ENCODE measurements around the gene AIF1L.

GRCh38 chr9:131097126-131097947 lies 1.0 kb downstream of the AIF1L start:
- TF ChIP-seq, protein P1, sequence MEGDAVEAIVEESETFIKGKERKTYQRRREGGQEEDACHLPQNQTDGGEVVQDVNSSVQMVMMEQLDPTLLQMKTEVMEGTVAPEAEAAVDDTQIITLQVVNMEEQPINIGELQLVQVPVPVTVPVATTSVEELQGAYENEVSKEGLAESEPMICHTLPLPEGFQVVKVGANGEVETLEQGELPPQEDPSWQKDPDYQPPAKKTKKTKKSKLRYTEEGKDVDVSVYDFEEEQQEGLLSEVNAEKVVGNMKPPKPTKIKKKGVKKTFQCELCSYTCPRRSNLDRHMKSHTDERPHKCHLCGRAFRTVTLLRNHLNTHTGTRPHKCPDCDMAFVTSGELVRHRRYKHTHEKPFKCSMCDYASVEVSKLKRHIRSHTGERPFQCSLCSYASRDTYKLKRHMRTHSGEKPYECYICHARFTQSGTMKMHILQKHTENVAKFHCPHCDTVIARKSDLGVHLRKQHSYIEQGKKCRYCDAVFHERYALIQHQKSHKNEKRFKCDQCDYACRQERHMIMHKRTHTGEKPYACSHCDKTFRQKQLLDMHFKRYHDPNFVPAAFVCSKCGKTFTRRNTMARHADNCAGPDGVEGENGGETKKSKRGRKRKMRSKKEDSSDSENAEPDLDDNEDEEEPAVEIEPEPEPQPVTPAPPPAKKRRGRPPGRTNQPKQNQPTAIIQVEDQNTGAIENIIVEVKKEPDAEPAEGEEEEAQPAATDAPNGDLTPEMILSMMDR (IDR thresholded peaks at IDR 0.05; ENCODE audit: low read depth, low read length, missing input control), result no peak
- TF ChIP-seq NR2F2 (IDR thresholded peaks at IDR 0.05) (no peak), TAF1 (conservative IDR thresholded peaks at IDR 0.05) (no peak), EGR1 (IDR thresholded peaks at IDR 0.05; ENCODE audit: low read depth in 2 of 2) (no peak), RAD21 (IDR thresholded peaks at IDR 0.05) (no peak), YY1 (IDR thresholded peaks at IDR 0.05) (no peak), JUND (IDR thresholded peaks at IDR 0.05) (no peak), GABPA (IDR thresholded peaks at IDR 0.05 in 1 of 2, conservative IDR thresholded peaks at IDR 0.05 in 1 of 2) (no peak), REST (IDR thresholded peaks at IDR 0.05) (no peak), SP1 (IDR thresholded peaks at IDR 0.05) (no peak)
- TF ChIP-seq, protein P2, sequence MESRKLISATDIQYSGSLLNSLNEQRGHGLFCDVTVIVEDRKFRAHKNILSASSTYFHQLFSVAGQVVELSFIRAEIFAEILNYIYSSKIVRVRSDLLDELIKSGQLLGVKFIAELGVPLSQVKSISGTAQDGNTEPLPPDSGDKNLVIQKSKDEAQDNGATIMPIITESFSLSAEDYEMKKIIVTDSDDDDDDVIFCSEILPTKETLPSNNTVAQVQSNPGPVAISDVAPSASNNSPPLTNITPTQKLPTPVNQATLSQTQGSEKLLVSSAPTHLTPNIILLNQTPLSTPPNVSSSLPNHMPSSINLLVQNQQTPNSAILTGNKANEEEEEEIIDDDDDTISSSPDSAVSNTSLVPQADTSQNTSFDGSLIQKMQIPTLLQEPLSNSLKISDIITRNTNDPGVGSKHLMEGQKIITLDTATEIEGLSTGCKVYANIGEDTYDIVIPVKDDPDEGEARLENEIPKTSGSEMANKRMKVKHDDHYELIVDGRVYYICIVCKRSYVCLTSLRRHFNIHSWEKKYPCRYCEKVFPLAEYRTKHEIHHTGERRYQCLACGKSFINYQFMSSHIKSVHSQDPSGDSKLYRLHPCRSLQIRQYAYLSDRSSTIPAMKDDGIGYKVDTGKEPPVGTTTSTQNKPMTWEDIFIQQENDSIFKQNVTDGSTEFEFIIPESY (IDR thresholded peaks at IDR 0.05), result no peak
